GM21447 (cell line): Measurements from ENCODE around the gene BCL2L2.
A peak's percentile ranks its signal among the peaks of the same experiment; 100 is the strongest.

Experiments used
- ATAC-seq: cut with Tn5 transposase; IDR thresholded peaks from one replicate; pipeline ENCODE4 v1.9.1; 2021; ENCODE audit not compliant: unreplicated experiment

The BCL2L2 gene

DNA sequence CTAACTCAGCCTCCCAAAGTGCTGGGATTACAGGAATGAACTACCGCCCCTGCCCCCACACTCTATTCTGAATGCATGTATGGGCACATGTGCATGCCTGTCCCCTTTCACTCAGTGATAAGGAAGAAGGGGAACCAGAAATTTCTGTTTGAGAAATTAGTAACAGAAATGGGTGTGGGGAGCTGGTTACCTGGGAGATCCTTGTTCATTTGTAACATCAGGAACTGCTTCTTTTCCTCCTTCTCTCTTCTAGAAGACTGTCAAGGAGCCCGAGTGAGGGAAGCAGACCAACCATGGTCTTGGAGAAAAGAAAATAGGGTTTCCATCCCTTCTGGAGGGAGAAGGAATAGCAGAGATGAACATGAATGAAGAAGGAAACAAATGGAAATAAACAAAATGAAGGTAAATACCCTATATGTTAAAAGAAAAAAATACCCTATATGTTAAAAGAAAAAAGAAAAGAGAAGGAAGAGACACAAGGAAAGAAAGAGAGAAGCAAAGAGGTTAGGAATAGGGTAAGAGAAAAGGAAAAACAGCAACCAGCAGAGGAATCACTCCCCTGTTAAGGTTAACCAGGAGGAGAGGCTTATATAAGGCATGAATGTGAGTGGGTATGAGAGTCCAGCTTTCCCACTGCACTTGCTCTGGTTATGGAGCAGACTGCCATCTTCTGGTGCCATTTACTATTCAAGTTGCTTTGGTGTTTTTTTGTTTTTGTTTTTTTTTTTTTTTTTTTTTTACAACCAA is 7.2 kb upstream of the BCL2L2 start:
- ATAC-seq = no peak

DNA sequence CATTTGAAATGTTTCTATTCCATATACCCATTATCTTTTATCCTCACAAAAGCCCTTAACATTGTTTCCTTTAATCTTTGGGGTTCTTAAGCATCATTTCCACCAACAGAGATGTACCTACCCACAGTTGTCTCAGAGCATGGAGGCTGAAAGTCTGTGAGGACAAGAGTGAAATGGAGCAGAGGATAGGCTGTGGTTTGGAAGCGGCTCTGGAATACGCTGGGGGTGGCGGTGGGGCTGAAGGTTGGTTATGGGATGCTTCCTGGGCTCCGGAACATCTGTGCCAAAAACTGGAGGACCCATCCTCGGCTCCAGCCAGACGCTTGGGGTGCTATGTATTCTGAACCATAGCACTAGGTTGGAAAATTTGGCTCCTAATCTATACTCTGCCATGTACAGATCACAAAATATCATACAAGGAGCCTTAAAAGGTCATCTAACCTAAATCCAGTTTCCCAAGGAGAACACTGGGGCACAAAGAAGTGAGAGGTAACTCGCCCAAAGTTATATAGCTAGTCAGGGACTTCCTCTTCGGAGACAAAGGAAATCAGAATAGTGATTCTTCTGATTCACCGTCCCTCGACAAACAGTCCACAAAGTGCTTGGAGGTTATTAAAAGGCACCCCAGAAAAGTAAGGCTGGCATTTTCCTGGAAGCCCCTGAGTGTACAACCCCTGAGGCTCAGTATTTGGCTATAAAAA is 6.5 kb upstream of the BCL2L2 start:
- ATAC-seq = no peak

DNA sequence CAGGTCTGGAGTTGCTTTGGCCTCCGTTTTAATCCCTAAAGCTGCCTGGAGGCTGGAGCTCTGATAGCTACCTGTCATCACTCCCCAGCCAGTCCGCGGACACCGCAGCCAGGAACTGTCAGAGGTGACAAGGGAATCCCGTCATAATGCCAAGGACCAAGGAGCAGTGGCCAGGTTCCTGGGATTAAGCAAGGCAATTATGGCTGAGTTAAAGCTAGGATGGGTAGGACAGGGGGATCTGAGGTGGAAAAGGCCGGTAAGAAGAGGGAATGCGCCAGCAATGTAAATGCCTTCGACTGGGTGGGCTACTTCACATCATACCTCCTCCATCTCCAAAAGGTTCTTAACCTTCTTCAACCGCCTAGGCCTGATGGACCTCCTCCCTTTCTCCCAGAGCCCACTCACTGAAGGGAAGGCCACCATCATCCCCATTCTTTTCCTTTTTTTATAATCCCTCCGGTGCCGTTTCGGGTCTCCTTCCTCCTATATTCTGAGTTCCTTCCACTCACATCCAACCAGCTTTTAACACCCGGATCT is 5.9 kb upstream of the BCL2L2 start:
- ATAC-seq = no peak

DNA sequence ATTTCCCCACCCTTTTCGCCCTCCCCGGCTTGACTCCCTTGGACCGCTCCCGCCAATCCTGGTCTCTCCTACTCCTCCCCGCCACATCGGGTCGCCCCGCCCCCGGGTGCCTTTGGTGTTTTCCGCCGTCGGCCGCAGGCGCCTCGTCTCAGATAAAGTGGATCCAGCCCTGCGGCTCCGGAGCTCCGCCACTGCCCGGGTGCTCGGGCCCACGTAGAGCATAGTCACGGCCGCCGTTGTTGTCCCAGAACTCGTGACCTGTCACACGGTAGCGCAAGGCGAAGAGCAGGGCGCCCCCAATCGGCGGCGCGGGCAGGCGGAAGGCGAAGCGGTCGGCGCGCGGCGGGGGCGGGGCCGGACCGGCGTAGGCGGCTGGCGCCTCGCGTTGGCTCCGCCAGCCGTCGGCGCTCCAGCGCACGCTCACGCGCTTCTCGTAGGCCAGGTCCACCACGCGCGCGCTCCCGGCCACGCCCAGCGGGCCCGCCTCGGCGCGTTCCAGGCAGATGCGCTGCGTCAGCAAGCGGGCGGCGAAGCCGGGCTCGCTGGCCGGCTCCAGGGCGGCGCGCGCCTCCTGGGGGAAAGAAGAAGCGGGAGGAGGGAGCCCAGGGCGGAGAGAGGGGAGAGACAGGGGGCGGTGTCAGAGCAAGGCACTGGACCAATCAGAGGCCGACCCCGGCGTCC is 5.2 kb upstream of the BCL2L2 start:
- peak; percentile 76 for ATAC-seq

DNA sequence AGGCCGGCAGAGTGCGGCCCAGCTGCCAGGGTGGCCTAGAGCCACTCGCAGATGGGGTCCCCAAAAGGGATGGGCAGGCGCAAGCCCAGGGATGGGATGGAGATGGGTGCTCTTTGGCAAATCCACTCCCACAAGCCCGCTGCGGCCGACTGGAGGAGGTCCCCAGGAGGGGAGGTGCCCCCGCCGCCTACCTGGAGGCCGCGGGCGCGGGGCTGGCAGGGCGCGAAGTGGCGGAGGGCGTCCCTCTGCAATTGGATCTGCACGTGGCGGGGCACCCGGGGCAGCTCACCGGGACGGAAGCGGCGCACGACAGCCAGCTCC is 4.7 kb upstream of the BCL2L2 start:
- ATAC-seq = peak; percentile 9

DNA sequence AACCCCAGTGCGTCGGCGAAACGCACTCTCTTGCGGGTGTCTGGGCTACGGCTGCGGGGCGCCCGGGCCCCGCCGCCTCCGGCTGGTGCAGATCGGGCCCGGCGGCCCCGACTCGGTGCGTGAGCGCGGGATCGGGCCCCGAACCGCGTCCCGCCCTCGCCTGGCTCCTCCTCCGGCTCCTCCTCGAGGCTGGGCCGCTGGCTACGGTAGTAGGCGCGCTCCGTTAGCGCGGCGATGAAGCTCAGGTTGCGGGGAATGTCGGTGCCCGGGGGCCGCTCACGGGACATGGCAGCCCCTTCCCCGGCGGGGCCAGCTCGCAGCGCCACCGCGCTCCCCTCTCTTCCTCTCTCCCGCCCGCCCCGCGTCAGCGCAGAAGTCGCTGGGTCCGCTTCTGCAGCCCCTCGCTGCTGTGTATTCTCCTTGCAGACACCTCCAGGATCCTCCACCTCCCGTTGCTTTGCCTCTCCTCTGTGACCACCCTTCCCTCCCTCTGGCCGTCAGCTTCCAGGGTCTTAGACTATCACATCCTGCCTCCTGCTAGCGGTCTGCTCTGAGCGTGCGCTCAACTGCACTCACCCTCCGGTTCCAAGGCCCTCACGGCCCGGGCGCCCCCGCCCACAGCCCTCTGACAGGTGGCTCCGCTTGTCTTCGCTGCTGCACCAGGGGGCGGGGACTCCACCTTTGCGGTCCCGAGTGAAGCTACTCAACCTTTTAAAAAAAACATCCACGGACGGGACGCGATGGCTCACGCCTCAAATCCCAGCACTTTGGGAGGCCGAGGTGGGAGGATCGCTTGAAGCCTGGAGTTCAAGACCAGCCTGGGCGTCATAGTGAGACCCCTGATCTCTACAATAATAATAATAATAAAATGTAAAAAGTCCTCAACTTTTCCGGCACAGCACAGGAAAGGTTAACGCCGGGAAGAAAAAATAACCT is 4.1 kb upstream of the BCL2L2 start, which contains the start of gene PPP1R3E:
Gene PPP1R3E (minus strand): TSS at position 570 of the 936 bp plus-strand sequence. CDS start 283 bp downstream, at position 287.
- ATAC-seq = peak; percentile 34

DNA sequence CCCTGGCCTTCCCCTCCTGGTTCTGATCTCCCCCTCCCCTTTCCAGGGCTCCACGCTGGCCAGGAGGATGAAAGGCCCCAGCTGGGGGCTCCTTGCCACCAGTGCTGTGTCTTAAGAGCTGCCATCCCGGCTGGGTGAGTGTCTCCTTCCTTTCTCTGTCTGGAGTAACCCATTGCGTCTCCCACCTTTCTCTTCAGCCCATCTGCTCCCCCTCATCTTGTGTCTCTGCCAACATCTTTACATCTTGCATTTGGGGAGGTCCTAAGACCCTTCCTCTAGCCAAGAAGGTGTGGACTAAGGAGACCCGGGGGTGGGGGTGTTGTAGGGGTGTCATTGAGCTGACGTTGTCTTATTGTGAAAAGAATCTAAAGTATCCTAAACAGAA is 505 bp downstream of the BCL2L2 start:
- ATAC-seq = no peak

DNA sequence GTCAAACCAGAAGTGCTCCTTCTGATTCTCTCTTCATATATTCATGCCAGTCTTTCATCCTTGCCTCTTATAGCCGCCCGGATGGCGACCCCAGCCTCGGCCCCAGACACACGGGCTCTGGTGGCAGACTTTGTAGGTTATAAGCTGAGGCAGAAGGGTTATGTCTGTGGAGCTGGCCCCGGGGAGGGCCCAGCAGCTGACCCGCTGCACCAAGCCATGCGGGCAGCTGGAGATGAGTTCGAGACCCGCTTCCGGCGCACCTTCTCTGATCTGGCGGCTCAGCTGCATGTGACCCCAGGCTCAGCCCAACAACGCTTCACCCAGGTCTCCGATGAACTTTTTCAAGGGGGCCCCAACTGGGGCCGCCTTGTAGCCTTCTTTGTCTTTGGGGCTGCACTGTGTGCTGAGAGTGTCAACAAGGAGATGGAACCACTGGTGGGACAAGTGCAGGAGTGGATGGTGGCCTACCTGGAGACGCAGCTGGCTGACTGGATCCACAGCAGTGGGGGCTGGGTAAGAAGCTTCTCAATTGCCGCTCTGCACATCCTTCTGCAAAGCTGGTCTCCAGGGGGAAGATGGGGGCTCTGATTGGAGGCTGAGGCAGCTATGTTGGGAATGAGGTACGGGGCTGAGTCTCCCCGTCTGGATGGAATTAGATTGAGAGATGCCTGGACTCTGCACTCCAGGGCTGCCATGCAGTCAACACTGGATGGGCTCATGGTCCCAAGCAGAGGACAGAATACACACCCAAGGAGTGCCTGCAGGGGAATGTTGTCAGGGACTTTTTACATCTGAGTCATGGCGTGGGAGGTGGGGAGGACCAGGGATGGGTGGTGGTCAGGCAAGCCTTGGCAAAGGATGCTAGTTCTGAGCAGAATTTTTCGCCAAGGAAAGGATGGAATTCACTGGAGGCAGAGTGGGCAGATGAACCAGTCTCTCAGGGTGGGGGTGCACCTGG is 1.3 kb downstream of the BCL2L2 start:
- ATAC-seq = no peak

DNA sequence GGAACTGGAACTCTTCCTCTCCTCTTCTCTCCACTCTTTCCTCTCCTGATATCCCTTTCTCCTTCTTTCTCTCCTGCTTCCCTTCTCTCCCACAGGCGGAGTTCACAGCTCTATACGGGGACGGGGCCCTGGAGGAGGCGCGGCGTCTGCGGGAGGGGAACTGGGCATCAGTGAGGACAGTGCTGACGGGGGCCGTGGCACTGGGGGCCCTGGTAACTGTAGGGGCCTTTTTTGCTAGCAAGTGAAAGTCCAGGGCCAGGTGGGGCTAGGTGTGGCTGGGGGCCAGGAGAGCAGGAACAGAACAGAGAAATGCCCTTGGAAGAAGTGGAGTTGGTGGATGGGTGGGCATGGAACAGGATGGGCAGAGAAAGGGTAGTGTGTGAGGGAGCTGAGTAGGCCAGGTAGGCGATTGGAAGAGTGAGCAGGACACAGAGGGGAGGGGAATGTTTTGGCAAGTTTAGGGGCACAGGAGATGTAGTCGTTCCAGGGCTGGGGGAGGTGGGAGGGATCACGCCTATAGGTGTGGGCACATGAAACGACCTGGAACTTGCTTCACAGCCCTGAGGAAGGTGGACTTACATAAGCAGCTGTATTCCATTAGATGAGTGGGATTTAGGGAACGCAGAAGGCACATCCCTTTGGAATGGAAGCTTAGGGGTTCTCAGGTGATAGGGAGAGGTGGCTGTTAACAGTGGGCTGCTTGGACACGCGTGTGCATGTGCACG is 2.2 kb downstream of the BCL2L2 start:
- no peak for ATAC-seq

DNA sequence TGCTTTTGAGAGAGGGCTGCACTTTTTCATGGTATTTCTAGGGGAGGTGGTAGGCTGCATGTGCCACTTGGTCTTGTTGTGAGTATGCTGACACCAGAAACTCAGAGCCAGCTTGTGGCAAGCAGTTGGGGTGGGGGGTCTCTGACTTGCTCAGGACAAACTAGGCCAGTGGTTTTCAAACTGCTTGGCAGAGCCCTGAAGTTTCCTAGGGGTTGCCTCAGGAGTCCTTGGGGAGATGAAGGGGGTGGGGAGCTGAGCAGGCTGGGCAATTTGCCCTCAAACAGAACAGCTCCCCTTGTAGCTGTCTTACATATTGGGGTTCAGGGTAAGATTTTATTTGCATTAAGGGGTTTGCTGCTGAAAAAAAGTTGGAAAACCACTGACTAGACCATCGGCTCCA is 3.9 kb downstream of the BCL2L2 start:
- ATAC-seq = no peak

DNA sequence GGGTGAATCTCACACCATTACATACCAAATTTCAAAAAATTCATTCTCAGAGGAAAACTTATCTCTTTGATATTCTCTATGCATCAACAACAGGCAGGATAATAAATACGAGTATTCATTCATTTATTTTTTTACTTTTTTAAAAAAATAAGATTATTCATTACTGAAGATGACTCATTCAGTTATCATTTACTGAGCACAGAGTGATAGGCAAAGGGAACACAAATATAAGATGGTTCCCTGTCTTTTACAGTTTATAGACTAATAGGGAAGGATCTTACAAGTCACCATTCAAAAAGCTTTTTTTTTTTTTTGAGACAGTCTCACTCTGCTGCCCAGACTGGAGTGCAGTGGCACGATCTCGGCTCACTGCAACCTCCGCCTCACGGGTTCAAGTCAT is 9.7 kb downstream of the BCL2L2 start:
- ATAC-seq = no peak

DNA sequence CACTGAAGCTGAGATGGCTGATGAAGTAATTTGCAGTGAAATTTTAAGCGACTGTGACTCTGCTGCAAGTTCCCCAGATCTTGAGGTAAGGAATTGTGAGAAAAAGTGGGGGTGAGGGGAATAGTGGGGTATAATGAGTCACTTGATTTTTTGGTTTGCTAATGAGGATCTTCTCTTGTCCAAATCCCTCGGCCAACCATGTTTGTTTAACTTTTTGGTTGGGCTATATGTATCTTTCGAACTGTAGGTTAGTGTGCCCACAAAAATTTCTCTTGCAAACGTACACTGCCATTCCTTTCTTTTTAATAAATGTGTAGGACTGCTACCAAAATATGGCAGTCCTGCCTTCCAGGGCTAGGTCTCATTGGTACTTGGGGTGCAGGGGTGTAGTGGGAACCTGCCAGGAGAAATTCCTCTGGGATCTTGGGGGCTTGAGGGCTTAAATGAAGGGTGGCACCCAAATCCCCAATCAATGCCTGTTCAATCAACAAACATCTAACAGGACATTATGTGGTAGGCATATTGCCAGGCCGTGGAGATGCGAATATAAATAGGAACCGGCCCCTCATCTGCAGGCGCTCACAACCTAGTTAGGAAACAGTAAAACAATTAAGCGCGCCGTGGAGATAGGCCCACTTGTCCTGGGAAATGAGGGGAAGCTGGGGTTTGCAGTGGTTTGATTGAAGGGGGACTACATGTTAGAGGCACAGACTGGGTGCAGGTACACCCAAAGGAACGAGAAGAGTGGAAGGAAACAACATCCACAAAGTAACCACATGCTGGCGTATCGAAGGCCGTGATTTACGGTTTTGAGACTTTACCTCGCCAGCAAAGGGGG is 13.3 kb downstream of the BCL2L2 start:
- no peak for ATAC-seq

DNA sequence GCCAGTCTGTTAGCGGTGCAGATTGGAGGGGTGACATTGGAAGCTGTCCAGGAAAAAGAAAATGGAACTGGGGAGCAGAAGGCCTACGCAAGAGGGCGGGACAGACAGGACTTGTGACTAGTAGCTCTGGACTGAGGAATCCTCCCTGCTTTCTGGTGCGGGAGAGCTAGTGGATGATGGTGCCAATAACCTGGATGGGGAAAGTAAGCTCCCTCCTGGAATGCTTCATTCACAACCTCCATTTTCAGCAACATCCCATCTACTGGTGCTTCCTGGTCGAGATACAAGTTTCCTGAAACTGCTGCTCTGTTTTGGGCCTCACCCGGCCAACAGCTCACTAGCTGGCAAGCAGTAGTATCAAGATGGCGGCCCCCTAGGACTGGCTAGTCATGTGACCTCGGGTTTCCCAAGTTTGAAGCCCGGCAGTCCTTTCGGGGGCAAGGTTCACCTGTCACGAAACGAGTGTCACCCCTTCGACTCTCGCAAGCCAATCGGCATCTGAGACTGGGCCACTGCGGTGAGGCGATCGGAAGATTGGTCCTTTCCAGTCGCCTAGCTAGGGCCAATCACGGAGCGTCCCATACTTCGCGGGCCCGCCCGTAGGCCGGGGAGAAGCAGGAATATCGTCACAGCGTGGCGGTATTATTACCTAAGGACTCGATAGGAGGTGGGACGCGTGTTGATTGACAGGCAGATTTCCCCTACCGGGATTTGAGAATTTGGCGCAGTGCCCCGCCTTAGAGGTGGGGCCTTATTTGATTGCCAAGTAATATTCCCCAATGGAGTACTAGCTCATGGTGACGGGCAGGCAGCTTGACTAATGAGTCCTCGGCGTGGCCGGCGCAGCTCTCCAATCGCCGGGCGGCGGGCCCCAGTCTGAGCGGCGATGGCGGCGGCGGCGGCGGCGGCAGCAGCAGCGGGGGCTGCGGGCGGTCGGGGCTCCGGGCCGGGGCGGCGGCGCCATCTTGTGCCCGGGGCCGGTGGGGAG is 14.2 kb downstream of the BCL2L2 start, which contains the start of gene PABPN1:
Gene PABPN1 (plus strand): TSS at position 874 of the 988 bp plus-strand sequence. CDS start 13 bp downstream, at position 887.
- peak; percentile 89 for ATAC-seq

DNA sequence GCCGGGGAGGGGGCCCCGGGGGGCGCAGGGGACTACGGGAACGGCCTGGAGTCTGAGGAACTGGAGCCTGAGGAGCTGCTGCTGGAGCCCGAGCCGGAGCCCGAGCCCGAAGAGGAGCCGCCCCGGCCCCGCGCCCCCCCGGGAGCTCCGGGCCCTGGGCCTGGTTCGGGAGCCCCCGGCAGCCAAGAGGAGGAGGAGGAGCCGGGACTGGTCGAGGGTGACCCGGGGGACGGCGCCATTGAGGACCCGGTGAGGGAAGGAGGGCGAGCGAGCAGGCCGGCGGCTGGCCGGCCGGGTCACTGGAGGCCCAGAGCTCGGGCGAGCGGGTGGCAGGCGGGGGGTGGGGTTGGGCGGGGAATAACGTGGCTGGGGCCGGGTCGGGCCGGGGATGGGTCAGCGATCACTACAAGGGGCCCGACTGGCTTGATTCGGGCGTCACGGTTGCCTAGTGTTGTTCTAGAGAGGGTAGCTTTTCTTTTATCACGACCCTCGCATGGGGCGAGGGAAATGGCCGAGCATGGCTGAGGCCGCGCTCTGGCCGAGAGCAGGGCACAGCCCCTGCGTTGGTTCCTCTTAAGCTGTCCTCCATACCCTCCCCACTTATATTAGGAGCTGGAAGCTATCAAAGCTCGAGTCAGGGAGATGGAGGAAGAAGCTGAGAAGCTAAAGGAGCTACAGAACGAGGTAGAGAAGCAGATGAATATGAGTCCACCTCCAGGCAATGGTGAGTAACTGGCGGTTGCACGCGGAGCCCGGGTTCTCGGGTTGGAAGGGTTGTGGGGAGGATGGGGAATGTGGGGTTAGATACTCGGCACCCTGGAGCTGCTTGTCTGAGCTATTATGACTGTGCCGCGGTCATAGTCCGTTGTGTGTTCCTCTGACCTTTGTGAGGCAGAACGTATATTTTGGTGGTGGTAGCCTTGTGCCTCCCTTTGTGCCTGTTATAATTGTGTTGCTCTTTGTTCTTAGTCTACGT is 15.2 kb downstream of the BCL2L2 start:
- ATAC-seq = peak; percentile 5
